CD4-positive, alpha-beta T cell treated with Interleukin-6 at 100 ng/mL for 8 hours (primary cell): Measurements from ENCODE around the gene POLR2J.
A peak's percentile ranks its signal among the peaks of the same experiment; 100 is the strongest.

Experiments
- DNase-seq: peaks from one replicate; pipeline ENCODE4 v3.0.0-alpha.2; 2020; ENCODE audit warnings: mixed read lengths, low spot score

The POLR2J gene

GRCh38 chr7:102436118-102436517 lies 42.6 kb downstream of the POLR2J start:
- no peak for DNase-seq

GRCh38 chr7:102434039-102434486 lies 44.7 kb downstream of the POLR2J start:
- peak; percentile 13 for DNase-seq

GRCh38 chr7:102433219-102434038 lies 45.3 kb downstream of the POLR2J start, which contains the start of gene ORAI2:
Gene ORAI2, plus strand, starts transcription at chr7:102433575. Its CDS starts 5,382 bp downstream, at chr7:102438957.
- peak; percentile 84 for DNase-seq

- no peak for DNase-seq
These were observed 46.1 kb downstream of the POLR2J start for GRCh38 chr7:102432442-102433218.

GRCh38 chr7:102431617-102432298 lies 47.0 kb downstream of the POLR2J start:
- peak; percentile 78 for DNase-seq

GRCh38 chr7:102429141-102429899 lies 49.4 kb downstream of the POLR2J start:
- no peak for DNase-seq

GRCh38 chr7:102427019-102427405 lies 51.7 kb downstream of the POLR2J start:
- DNase-seq = no peak

- peak; percentile 68 for DNase-seq
These were observed 52.3 kb downstream of the POLR2J start for GRCh38 chr7:102426268-102427018.

- peak; percentile 88 for DNase-seq
These were observed 53.0 kb downstream of the POLR2J start for GRCh38 chr7:102425639-102426267.

GRCh38 chr7:102424787-102425218 lies 53.9 kb downstream of the POLR2J start:
- no peak for DNase-seq

- DNase-seq = no peak
These were observed 54.6 kb downstream of the POLR2J start for GRCh38 chr7:102424129-102424551.
